GM13977 (cell line): ENCODE results near the gene TMEM81.
A peak's percentile ranks its signal among the peaks of the same experiment; 100 is the strongest.

Source experiments
- DNase-seq: peaks from one replicate; pipeline ENCODE4 v3.0.0; 2012; ENCODE audit warnings: low spot score
- CTCF ChIP-seq: IDR thresholded peaks from 2 replicates; pipeline ENCODE4 v1.5.1; 2012; ENCODE audit warnings: mild to moderate bottlenecking, control low read depth; ENCODE audit not compliant: insufficient read depth; ENCODE audit errors: extremely low read depth, missing control alignments
- in situ Hi-C: fragments of 300-500 bp; cut with MboI; formaldehyde crosslinking; loops from one replicate; pipeline ENCODE4 v1.12.0; 2022; ENCODE audit warnings: low sequenced_read_pairs, low pct_unique_long_range_greater_than_20kb, mixed read lengths, inconsistent platforms; ENCODE audit not compliant: unreplicated experiment

Gene TMEM81

GRCh38 chr1:205064741-205065316 lies 19.4 kb downstream of the TMEM81 start:
- in situ Hi-C loops, result loop anchor here (10.0 kb wide), 1 partner anchor 70 kb away; no protein-coding TSS in a partner anchor
- no peak for TF ChIP-seq CTCF
- no peak for DNase-seq

GRCh38 chr1:205064301-205064700 lies 20.0 kb downstream of the TMEM81 start:
- in situ Hi-C loops, result loop anchor here (10.0 kb wide), 1 partner anchor 70 kb away; no protein-coding TSS in a partner anchor
- no peak for TF ChIP-seq CTCF
- DNase-seq, result no peak

- in situ Hi-C loops, result loop anchor here (10.0 kb wide), 1 partner anchor 68 kb away; no protein-coding TSS in a partner anchor
- TF ChIP-seq CTCF, result no peak
- DNase-seq, result no peak
Observed at GRCh38 chr1:205062895-205063294, 21.4 kb downstream of the TMEM81 start.

- no peak for DNase-seq
- TF ChIP-seq CTCF, result no peak
- in situ Hi-C loops, result loop anchor here (10.0 kb wide), 1 partner anchor 68 kb away; no protein-coding TSS in a partner anchor
Observed at GRCh38 chr1:205062319-205062718, 21.9 kb downstream of the TMEM81 start.

GRCh38 chr1:205061665-205062069 lies 22.6 kb downstream of the TMEM81 start:
- in situ Hi-C loops, result loop anchor here (10.0 kb wide), 1 partner anchor 67 kb away; no protein-coding TSS in a partner anchor
- TF ChIP-seq CTCF, result peak; percentile 93
- DNase-seq, result peak; percentile 89

- DNase-seq, result no peak
- TF ChIP-seq CTCF, result no peak
- in situ Hi-C loops, result loop anchor here (10.0 kb wide), 1 partner anchor 66 kb away; no protein-coding TSS in a partner anchor
Observed at GRCh38 chr1:205061227-205061626, 23.0 kb downstream of the TMEM81 start.
